Measurements from ENCODE around the gene MDGA2. TPM values are rescaled to one million over a fixed set of nuclear protein-coding genes. Genes with fewer than 3 reads are reported as not detected.

MDGA2 gene
- total and polyA plus RNA-seq, 2 of the 4 experiments (the other 2 are of a cell fraction): 0.02 TPM; not detected in 1

GRCh38 chr14:47195582-47195981 lies 479.8 kb downstream of the MDGA2 start:
- Histone ChIP-seq H3K4ac (ENCODE audit: low read depth, low read length) (no peak overlapping the region), H3K23ac (ENCODE audit: low read depth, low read length) (no peak overlapping the region), H3K14ac (replicated peaks; ENCODE audit: low read depth, low read length) (no peak overlapping the region), H4K91ac (ENCODE audit: insufficient read depth, low read depth, low read length) (no peak overlapping the region), H3K56ac (ENCODE audit: extremely low read depth, insufficient read depth, low read length) (no peak overlapping the region), H2BK5ac (ENCODE audit: low read depth, low read length, poor library complexity, severe bottlenecking) (no peak overlapping the region), H2BK15ac (ENCODE audit: low read depth, low read length) (no peak overlapping the region), H3K9me3 (ENCODE audit: control insufficient read depth, insufficient read depth, low read length) (peaks cover 1% of the 10 kb centered on the region; the same call in 1 of the 2 replicates), H3K9ac (ENCODE audit: low read depth, low read length) (no peak overlapping the region), H3K18ac (ENCODE audit: low read depth, low read length) (no peak overlapping the region), H4K5ac (ENCODE audit: low read depth, low read length) (no peak overlapping the region), H3K9me1 (ENCODE audit: insufficient read depth, low read length) (no peaks in the 10 kb centered on the region), H2AFZ (replicated peaks; ENCODE audit: low read length, poor library complexity) (no peak overlapping the region), H3K4me1 (ENCODE audit: control insufficient read depth, insufficient read depth, low read length) (no peaks in the 10 kb centered on the region), H2BK120ac (ENCODE audit: low read depth, low read length) (no peak overlapping the region), H3K36me3 (ENCODE audit: control insufficient read depth, insufficient read depth, low read length) (no peaks in the 10 kb centered on the region), H4K20me1 (ENCODE audit: insufficient read depth, low read length) (no peaks in the 10 kb centered on the region), H3K27me3 (ENCODE audit: control insufficient read depth, insufficient read depth, low read length) (no peaks in the 10 kb centered on the region), H3K79me1 (ENCODE audit: low read depth in 1 of 2, low read length in 2 of 2) (no peaks in the 10 kb centered on the region), H2AK5ac (ENCODE audit: low read depth, low read length) (no peak overlapping the region), H3K4me2 (ENCODE audit: low read depth, low read length) (no peak overlapping the region), H2BK20ac (ENCODE audit: low read depth, low read length) (no peak overlapping the region), H3K4me3 (ENCODE audit: insufficient read depth, low read depth, low read length) (no peak overlapping the region), H4K8ac (ENCODE audit: low read depth in 2 of 2, low read length in 2 of 2) (no peak overlapping the region), H3K27ac (ENCODE audit: insufficient read depth, low read length) (no peak overlapping the region), H2AK9ac (replicated peaks; ENCODE audit: low read depth, low read length, poor library complexity) (no peak overlapping the region)
- TF ChIP-seq BHLHE40 (IDR thresholded peaks at IDR 0.05; ENCODE audit: low read depth, low read length) (no peak), RFX5 (IDR thresholded peaks at IDR 0.05; ENCODE audit: low read depth, low read length) (no peak), RAD21 (IDR thresholded peaks at IDR 0.05; ENCODE audit: low read length) (no peak), CTCF (conservative IDR thresholded peaks at IDR 0.05; ENCODE audit: low read depth, low read length) (no peak), SMC3 (IDR thresholded peaks at IDR 0.05; ENCODE audit: low read depth, low read length) (no peak), MAZ (IDR thresholded peaks at IDR 0.05; ENCODE audit: borderline replicate concordance, low read depth, low read length) (no peak), RCOR1 (IDR thresholded peaks at IDR 0.05; ENCODE audit: insufficient replicate concordance, low read length) (no peak), USF2 (IDR thresholded peaks at IDR 0.05; ENCODE audit: low read depth, low read length) (no peak), CHD1 (IDR thresholded peaks at IDR 0.05; ENCODE audit: low read depth, low read length) (no peak), NFE2L2 (IDR thresholded peaks at IDR 0.05; ENCODE audit: low read depth, low read length) (no peak), MAFK (IDR thresholded peaks at IDR 0.05; ENCODE audit: low read depth, low read length) (no peak), FOS (IDR thresholded peaks at IDR 0.05; ENCODE audit: low read depth, low read length) (no peak), MXI1 (IDR thresholded peaks at IDR 0.05; ENCODE audit: borderline replicate concordance, low read depth, low read length) (no peak), POLR2A (IDR thresholded peaks at IDR 0.05; ENCODE audit: low read depth, low read length) (no peak), CEBPB (IDR thresholded peaks at IDR 0.05; ENCODE audit: low read depth, low read length) (no peak), ELK1 (IDR thresholded peaks at IDR 0.05; ENCODE audit: borderline replicate concordance, low read depth, low read length) (no peak)
- no peak for DNase-seq
- no peak for ATAC-seq (ENCODE audit: low read depth)
- whole genome bisulfite sequencing, 2 experiments (ENCODE audit: extremely low coverage in 2 of 2, insufficient read length in 1 of 2): no CpG with 5 or more reads among the region's 1 CpG
- BruUV-seq (replicated peaks): no TSS peak
- POLR2A ChIA-PET (ENCODE audit: unreplicated experiment): no interaction called here
- dilution Hi-C loops (cut with HindIII; ENCODE audit: low sequenced_read_pairs, unreplicated experiment) (no loop called here), intact Hi-C loops (cut with micrococcal nuclease) (no loop called here), in situ Hi-C loops (cut with MboI; ENCODE audit: low sequenced_read_pairs) (no loop called here)
- CTCF ChIA-PET: no interaction called here

Measured in IMR-90 (cell line).